KMS-11 (cell line): Measurements from ENCODE around the gene ZNF207.

Experiments
- H2AFZ ChIP-seq: fragments of 200-600 bp; sonication (generic); 2 replicates; pipeline ENCODE4 v1.6.1; 2016; ENCODE audit warnings: antibody characterized with exemption, mixed run types, low read depth
- H3K27ac ChIP-seq: fragments of 200-600 bp; sonication (generic); 2 replicates; pipeline ENCODE4 v1.6.1; 2016; ENCODE audit warnings: mild to moderate bottlenecking, mixed run types
- H3K27me3 ChIP-seq: fragments of 200-600 bp; sonication (generic); 2 replicates; pipeline ENCODE4 v1.6.1; 2017; ENCODE audit warnings: mild to moderate bottlenecking, low read depth, mixed run types, moderate library complexity; ENCODE audit not compliant: insufficient read depth
- H3K36me3 ChIP-seq: fragments of 200-600 bp; sonication (generic); 2 replicates; pipeline ENCODE4 v1.6.1; 2017; ENCODE audit warnings: mild to moderate bottlenecking, mixed run types; ENCODE audit not compliant: insufficient read depth
- H3K4me1 ChIP-seq: fragments of 200-600 bp; sonication (generic); 2 replicates; pipeline ENCODE4 v1.6.1; 2016; ENCODE audit warnings: mild to moderate bottlenecking, low read depth, mixed run types; ENCODE audit not compliant: poor library complexity, severe bottlenecking
- H3K4me2 ChIP-seq: fragments of 200-600 bp; sonication (generic); 2 replicates; pipeline ENCODE4 v1.7.0; 2016; ENCODE audit warnings: mild to moderate bottlenecking, mixed run types
- H3K4me3 ChIP-seq: fragments of 200-600 bp; sonication (generic); IDR thresholded peaks from 2 replicates; pipeline ENCODE4 v1.6.1; 2017; ENCODE audit warnings: low read depth, low read length, mixed read lengths; ENCODE audit not compliant: insufficient read depth
- H3K79me2 ChIP-seq: fragments of 200-600 bp; sonication (generic); 2 replicates; pipeline ENCODE4 v1.6.1; 2016; ENCODE audit warnings: low read depth, mixed run types; ENCODE audit not compliant: insufficient read depth
- H3K9ac ChIP-seq: fragments of 200-600 bp; sonication (generic); 2 replicates; pipeline ENCODE4 v1.6.1; 2016; ENCODE audit warnings: mild to moderate bottlenecking, mixed run types
- H4K20me1 ChIP-seq: fragments of 200-600 bp; sonication (generic); 2 replicates; pipeline ENCODE4 v1.6.1; 2016; ENCODE audit warnings: mild to moderate bottlenecking, mixed run types; ENCODE audit not compliant: insufficient read depth
- CTCF ChIP-seq: fragments of 200-600 bp; sonication (generic); conservative IDR thresholded peaks from 2 replicates; pipeline ENCODE4 v1.6.1; 2017; ENCODE audit warnings: low read depth, mild to moderate bottlenecking, antibody characterized with exemption, low read length, moderate library complexity, mixed read lengths

ZNF207 gene

GRCh38 chr17:32361270-32361669, 11.3 kb downstream of the ZNF207 start:
- TF ChIP-seq CTCF: no peak
- H3K36me3 ChIP-seq: peaks cover 61% of the 10 kb centered on the region; the same call in 1 of the 2 replicates
- no peak overlapping the region for H3K27ac ChIP-seq
- no peak overlapping the region for H3K9ac ChIP-seq
- peaks cover 91% of the 10 kb centered on the region for H3K79me2 ChIP-seq
- H4K20me1 ChIP-seq: peaks cover 43% of the 10 kb centered on the region
- no peak overlapping the region for H3K4me2 ChIP-seq
- H2AFZ ChIP-seq: no peak overlapping the region
- H3K4me3 ChIP-seq: no peak overlapping the region
- H3K27me3 ChIP-seq: no peaks in the 10 kb centered on the region
- H3K4me1 ChIP-seq: peaks cover 32% of the 10 kb centered on the region

GRCh38 chr17:32370426-32370825, 20.5 kb downstream of the ZNF207 start:
- H3K4me1 ChIP-seq: peaks cover 30% of the 10 kb centered on the region
- H3K79me2 ChIP-seq: peaks cover 64% of the 10 kb centered on the region; the same call in 1 of the 2 replicates
- H3K27ac ChIP-seq: no peak overlapping the region
- H3K9ac ChIP-seq: no peak overlapping the region
- H3K27me3 ChIP-seq: no peaks in the 10 kb centered on the region
- no peak overlapping the region for H3K4me2 ChIP-seq
- no peak for TF ChIP-seq CTCF
- H2AFZ ChIP-seq: no peak overlapping the region
- peaks cover 50% of the 10 kb centered on the region for H3K36me3 ChIP-seq
- H4K20me1 ChIP-seq: peaks cover 10% of the 10 kb centered on the region; the same call in 1 of the 2 replicates
- no peak overlapping the region for H3K4me3 ChIP-seq

- H3K27ac ChIP-seq: no peak overlapping the region
- no peaks in the 10 kb centered on the region for H3K27me3 ChIP-seq
- H2AFZ ChIP-seq: no peak overlapping the region
- TF ChIP-seq CTCF: no peak
- no peaks in the 10 kb centered on the region for H3K79me2 ChIP-seq
- H3K4me3 ChIP-seq: no peak overlapping the region
- no peak overlapping the region for H3K9ac ChIP-seq
- no peaks in the 10 kb centered on the region for H4K20me1 ChIP-seq
- no peak overlapping the region for H3K4me2 ChIP-seq
- H3K36me3 ChIP-seq: no peaks in the 10 kb centered on the region; the same call in 1 of the 2 replicates
- H3K4me1 ChIP-seq: peaks cover 4% of the 10 kb centered on the region
Measured at GRCh38 chr17:32382526-32383223, 32.7 kb downstream of the ZNF207 start.

GRCh38 chr17:32383926-32384434, 34.0 kb downstream of the ZNF207 start:
- Histone ChIP-seq H4K20me1 (no peaks in the 10 kb centered on the region), H3K27ac (no peak overlapping the region)

More at GRCh38 chr17:32383926-32384434, 34.0 kb downstream of the ZNF207 start:
- no peaks in the 10 kb centered on the region for H3K4me1 ChIP-seq
- TF ChIP-seq CTCF: no peak
- no peaks in the 10 kb centered on the region for H3K79me2 ChIP-seq
- no peak overlapping the region for H2AFZ ChIP-seq
- H3K27me3 ChIP-seq: no peaks in the 10 kb centered on the region
- no peak overlapping the region for H3K9ac ChIP-seq
- H3K36me3 ChIP-seq: no peaks in the 10 kb centered on the region
- no peak overlapping the region for H3K4me3 ChIP-seq
- H3K4me2 ChIP-seq: no peak overlapping the region
